ENCODE data around the gene RSAD2.

GRCh38 chr2:6841537-6842287 is 35.9 kb upstream of the RSAD2 start:
- no peak for TF ChIP-seq MYC (IDR thresholded peaks at IDR 0.05; ENCODE audit: low read depth, low read length)
- no peak for TF ChIP-seq CTCF (IDR thresholded peaks at IDR 0.05; ENCODE audit: extremely low read depth in 1 of 2, insufficient read depth in 1 of 2, low read depth in 1 of 2, low read length in 2 of 2)
- no peak for TF ChIP-seq POLR2AphosphoS5 (IDR thresholded peaks at IDR 0.05; ENCODE audit: insufficient read depth, low read depth, low read length)
- TF ChIP-seq, protein P1, sequence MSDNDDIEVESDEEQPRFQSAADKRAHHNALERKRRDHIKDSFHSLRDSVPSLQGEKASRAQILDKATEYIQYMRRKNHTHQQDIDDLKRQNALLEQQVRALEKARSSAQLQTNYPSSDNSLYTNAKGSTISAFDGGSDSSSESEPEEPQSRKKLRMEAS (IDR thresholded peaks at IDR 0.05; ENCODE audit: insufficient read depth, insufficient read length) = no peak
- no peak for TF ChIP-seq POLR2A (IDR thresholded peaks at IDR 0.05; ENCODE audit: low read depth, low read length)
- TF ChIP-seq EZH2 (IDR thresholded peaks at IDR 0.05; ENCODE audit: borderline replicate concordance, low read depth, low read length, severe bottlenecking) = no peak
